Lower lobe of right lung (tissue), 2 donors: Measurements from ENCODE around the gene PPM1J. TPM values are rescaled to one million over a fixed set of nuclear protein-coding genes. Genes with fewer than 3 reads are reported as not detected.

Experiments used
- ATAC-seq, 2 donors: fragments of 200-7000 bp; cut with Tn5 transposase; one replicate each; pipeline ENCODE4 v1.9.1; 2020 to 2022; ENCODE audit warnings: mild to moderate bottlenecking in 2 of 2, moderate library complexity in 2 of 2
- DNase-seq: peaks from one replicate; pipeline ENCODE4 v3.0.0-alpha.2; 2020
- H3K27ac ChIP-seq: fragments of 200-600 bp; one replicate; pipeline ENCODE4 v1.8.0; 2022
- H3K27me3 ChIP-seq: fragments of 200-600 bp; one replicate; pipeline ENCODE4 v1.8.0; 2022; ENCODE audit warnings: low read depth
- H3K36me3 ChIP-seq: fragments of 200-600 bp; one replicate; pipeline ENCODE4 v1.8.0; 2022; ENCODE audit warnings: mild to moderate bottlenecking
- H3K4me1 ChIP-seq: fragments of 200-600 bp; one replicate; pipeline ENCODE4 v1.8.0; 2022
- H3K4me3 ChIP-seq: fragments of 200-600 bp; one replicate; pipeline ENCODE4 v1.8.0; 2022; ENCODE audit warnings: mild to moderate bottlenecking
- H3K9me3 ChIP-seq: fragments of 200-600 bp; one replicate; pipeline ENCODE4 v1.8.0; 2022
- intact Hi-C: fragments of 100-400 bp; cut with DNase I; formaldehyde crosslinking; loops from one replicate; pipeline ENCODE4 v1.11.0; 2022
- total RNA-seq: library from RNA; stranded (reverse); fragmentation: NEBNext Ultra II Directional; extraction: Animal tissue kit (Norgen Biotek cat#: 25700); gene quantifications from one replicate; pipeline ENCODE4 v1.2.1, GENCODE V29; 2021
- TF ChIP-seq, protein P1 (sequence below): fragments of 200-600 bp; IDR thresholded peaks from one replicate; pipeline ENCODE4 v1.8.0; 2022; ENCODE audit warnings: antibody characterized with exemption, mild to moderate bottlenecking
- donor health status: DM: no; HTN: yes; CAD: no; lungs with severe emphysema.

PPM1J gene
- total RNA-seq, 1 donor from 2014 or later = 0.30 TPM

- Histone ChIP-seq H3K27me3 (no peaks in the 10 kb centered on the region), H3K27ac (no peak overlapping the region), H3K9me3 (no peaks in the 10 kb centered on the region), H3K36me3 (no peaks in the 10 kb centered on the region), H3K4me3 (no peak overlapping the region), H3K4me1 (peaks cover 26% of the 10 kb centered on the region)
- no peak for ATAC-seq
- no peak for DNase-seq
- intact Hi-C loops = no loop called here
- TF ChIP-seq, protein P1, sequence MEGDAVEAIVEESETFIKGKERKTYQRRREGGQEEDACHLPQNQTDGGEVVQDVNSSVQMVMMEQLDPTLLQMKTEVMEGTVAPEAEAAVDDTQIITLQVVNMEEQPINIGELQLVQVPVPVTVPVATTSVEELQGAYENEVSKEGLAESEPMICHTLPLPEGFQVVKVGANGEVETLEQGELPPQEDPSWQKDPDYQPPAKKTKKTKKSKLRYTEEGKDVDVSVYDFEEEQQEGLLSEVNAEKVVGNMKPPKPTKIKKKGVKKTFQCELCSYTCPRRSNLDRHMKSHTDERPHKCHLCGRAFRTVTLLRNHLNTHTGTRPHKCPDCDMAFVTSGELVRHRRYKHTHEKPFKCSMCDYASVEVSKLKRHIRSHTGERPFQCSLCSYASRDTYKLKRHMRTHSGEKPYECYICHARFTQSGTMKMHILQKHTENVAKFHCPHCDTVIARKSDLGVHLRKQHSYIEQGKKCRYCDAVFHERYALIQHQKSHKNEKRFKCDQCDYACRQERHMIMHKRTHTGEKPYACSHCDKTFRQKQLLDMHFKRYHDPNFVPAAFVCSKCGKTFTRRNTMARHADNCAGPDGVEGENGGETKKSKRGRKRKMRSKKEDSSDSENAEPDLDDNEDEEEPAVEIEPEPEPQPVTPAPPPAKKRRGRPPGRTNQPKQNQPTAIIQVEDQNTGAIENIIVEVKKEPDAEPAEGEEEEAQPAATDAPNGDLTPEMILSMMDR = no peak
Observed at GRCh38 chr1:112678605-112679004, 36.5 kb downstream of the PPM1J start.

DNA sequence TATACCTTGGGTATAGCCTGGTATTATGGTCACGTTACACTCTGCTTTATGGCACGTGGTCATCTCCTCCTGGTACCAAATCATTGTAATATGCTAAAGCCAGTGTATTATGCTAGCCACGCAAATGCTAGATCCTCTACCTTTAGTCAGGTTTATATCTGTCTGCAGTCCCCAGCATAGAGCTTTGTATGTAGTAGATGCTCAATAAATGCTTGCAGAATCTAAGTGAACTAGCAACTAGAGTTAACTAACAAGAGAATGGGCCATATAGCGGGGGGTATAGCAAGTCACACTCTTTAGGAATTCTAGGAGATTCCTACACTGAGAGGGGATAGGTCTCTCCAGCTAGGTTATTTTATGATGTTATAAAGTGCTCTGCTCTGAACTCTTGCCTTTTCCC, 37.6 kb downstream of the PPM1J start:
- Histone ChIP-seq H3K27me3 (no peaks in the 10 kb centered on the region), H3K27ac (no peak overlapping the region), H3K36me3 (no peaks in the 10 kb centered on the region), H3K4me3 (no peak overlapping the region), H3K4me1 (peaks cover 31% of the 10 kb centered on the region), H3K9me3 (no peaks in the 10 kb centered on the region)
- no peak for ATAC-seq
- intact Hi-C loops = no loop called here
- DNase-seq = no peak
- TF ChIP-seq, protein P1 = no peak

DNA sequence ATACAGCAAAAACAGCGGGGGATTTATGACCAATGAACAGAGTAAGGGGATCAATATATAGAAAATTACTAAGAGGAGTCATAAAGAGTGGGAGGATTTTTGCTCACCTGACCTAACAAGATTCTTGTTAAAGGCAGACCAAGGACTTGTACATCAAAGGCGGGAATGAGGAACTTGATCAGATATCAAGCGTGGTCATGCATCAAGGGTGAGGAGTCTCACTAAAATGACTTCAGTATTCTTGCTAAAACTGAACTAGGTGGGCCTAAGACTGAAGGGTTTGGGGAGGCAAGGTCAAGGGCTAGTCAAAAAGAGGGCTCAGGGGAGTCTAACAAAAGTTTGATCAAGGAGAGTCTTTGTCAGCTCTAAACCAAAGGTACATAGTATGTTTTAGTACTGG, 38.6 kb downstream of the PPM1J start:
- Histone ChIP-seq H3K36me3 (peaks cover 7% of the 10 kb centered on the region), H3K4me3 (no peak overlapping the region), H3K4me1 (peaks cover 31% of the 10 kb centered on the region), H3K27me3 (no peaks in the 10 kb centered on the region), H3K27ac (no peak overlapping the region), H3K9me3 (no peaks in the 10 kb centered on the region)
- ATAC-seq = no peak
- DNase-seq = no peak
- intact Hi-C loops = no loop called here
- TF ChIP-seq, protein P1 = no peak

GRCh38 chr1:112675728-112676381, 39.3 kb downstream of the PPM1J start:
- ATAC-seq = no peak
- TF ChIP-seq, protein P1 = no peak
- H3K36me3 ChIP-seq = peaks cover 14% of the 10 kb centered on the region
- H3K4me3 ChIP-seq = peak overlapping the region; percentile 92
- H3K4me1 ChIP-seq = peaks cover 31% of the 10 kb centered on the region
- peak overlapping the region; percentile 89 for H3K27ac ChIP-seq
- no peaks in the 10 kb centered on the region for H3K9me3 ChIP-seq
- intact Hi-C loops = no loop called here
- no peak for DNase-seq
- H3K27me3 ChIP-seq = no peaks in the 10 kb centered on the region

DNA sequence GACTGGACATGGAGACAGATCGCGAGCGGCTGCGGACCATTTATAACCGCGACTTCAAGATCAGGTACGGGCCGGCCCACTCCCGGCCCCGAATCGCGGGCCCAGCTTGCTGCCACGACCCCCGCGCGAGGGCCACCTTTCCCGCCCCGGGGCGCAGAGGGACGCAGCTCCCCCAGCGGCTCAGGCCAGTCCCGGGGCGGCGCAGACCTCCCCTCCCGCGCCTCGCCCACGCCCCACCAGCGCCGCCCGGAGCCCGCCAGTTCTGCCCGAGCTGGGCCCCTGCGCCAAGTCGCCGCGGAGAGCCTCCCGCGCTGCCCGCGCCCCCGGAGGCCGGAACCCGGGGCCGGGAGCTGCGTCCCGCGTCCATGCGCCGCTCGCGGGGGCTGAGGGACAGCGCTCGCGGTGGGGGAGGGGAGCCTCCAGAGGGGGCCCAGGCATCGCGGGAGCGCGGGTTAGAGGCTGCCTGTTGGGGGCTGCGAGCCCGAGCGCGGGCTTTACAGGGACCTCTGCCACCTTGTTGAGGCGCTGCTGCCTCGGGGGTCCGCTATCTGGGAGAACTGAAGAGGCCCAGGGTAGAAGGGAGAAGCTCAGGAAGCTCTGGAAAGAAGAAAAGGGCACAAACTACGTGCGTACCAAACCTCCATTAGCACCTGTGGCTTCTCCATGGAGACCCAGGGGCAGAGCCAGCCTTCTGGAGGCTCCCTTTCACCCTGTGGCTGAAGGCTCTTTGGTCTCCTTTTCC, 40.0 kb downstream of the PPM1J start:
- intact Hi-C loops = no loop called here
- peaks cover 31% of the 10 kb centered on the region for H3K4me1 ChIP-seq
- TF ChIP-seq, protein P1 = peak; percentile 17
- peaks cover 21% of the 10 kb centered on the region for H3K36me3 ChIP-seq
- ATAC-seq = peak; percentile 86 to 88
- H3K27ac ChIP-seq = peak overlapping the region; percentile 89
- H3K4me3 ChIP-seq = peak overlapping the region; percentile 92
- H3K9me3 ChIP-seq = no peaks in the 10 kb centered on the region
- no peaks in the 10 kb centered on the region for H3K27me3 ChIP-seq
- DNase-seq = no peak
